Measurements from ENCODE around the gene EPHX1. TPM values are rescaled to one million over a fixed set of nuclear protein-coding genes. Genes with fewer than 3 reads are reported as not detected.
"Not testable (repeated sequence)": the region's sequence is repeated elsewhere in the genome, so short reads cannot be mapped to it uniquely, and the experiment has no call there.

EPHX1 gene
- polyA plus RNA-seq, 1 donor, result 25.9 TPM

DNA sequence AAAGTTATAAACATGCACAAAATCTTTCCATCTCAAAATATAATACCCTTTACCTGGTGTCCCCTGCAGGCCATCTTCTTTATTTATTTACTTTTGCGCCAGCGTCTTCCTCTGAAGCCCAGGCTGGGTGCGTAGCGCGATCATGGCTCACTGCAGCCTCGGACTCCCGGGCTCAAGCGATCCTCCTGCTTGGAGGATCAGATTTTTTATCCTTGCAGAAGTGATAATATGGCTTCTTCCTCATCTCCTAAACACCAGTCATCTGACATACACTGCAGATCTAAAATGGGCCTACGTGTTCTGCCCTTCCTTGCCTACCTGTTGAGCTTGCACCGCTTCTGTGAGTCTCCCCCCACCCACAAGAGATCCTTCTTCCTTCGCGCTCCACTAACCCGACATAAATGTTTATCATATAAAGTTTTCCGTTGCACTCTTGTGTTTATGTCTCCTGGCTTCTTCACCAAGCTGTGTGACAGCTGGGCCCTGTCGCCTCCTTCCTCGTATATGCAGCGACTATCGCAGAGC lies 32.8 kb upstream of the EPHX1 start:
- no peak for DNase-seq (ENCODE audit: low read depth)

DNA sequence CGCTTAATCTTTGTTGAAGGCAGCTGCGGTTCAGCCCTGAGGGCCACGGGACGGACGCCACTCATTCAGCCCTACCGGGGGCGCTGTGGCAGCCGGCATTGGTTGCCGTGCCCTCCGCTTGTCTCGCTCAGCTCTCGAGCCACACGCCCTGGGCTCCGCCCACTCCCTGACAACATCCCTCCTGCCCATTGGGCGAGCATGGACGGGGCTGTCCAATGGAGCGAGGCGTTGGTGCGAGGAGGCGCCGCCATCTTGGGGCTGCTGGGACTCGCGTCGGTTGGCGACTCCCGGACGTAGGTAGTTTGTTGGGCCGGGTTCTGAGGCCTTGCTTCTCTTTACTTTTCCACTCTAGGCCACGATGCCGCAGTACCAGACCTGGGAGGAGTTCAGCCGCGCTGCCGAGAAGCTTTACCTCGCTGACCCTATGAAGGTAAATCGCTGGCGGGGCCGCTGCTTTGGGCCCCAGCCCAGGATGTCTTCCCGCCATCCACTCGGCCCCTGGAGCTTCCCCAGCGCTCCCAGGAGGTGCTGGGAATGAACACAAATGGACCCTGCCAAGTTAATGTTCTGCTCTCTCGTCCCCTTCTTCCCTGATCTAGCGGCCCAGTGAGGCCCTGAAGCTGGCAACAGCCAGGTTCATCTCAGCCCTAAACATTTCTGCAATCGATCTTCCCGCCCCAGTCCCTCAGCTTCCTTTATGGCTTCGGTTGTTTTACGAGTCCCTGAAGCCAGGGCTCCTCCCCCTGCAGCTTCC lies 32.2 kb upstream of the EPHX1 start, which contains the start of gene SRP9:
Gene SRP9 (plus strand): TSS at position 244 of the 754 bp plus-strand sequence. CDS start 115 bp downstream, at position 359.
- DNase-seq (ENCODE audit: low read depth), result peak; percentile 97

DNA sequence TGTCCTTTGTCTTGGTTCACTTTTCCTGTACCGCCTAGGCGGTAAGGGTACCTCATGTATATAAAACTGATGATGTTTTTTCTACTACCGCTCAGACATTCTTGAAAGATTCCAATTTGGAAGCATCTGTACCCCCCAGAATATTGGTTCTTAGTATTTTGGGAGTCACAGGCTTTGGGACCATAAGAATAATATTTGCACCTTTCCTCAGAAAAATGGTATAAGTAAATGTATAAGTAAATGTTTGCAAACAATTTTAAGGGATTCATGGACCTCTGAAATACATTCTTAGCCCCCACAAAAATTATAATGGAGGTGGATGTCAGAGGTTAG lies 31.6 kb upstream of the EPHX1 start:
- no peak for DNase-seq (ENCODE audit: low read depth)

DNA sequence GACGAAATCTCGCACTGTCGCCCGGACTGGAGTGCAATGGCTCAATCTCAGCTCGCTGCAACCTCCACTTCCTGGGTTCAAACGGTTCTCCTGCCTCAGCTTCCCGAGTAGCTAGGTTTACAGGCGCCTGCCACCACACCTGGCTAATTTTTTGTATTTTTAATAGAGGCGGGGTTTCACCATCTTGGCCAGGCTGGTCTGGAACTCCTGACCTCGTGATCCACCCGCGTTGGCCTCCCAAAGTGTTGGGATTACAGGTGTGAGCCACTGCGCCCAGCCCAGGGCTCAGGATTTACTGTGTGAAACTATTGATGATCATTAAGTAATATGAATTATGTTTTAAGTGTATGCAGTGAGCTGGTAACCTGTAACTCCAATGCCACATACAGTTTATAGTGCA lies 30.8 kb upstream of the EPHX1 start:
- not testable (repeated sequence) for DNase-seq (ENCODE audit: low read depth)

DNA sequence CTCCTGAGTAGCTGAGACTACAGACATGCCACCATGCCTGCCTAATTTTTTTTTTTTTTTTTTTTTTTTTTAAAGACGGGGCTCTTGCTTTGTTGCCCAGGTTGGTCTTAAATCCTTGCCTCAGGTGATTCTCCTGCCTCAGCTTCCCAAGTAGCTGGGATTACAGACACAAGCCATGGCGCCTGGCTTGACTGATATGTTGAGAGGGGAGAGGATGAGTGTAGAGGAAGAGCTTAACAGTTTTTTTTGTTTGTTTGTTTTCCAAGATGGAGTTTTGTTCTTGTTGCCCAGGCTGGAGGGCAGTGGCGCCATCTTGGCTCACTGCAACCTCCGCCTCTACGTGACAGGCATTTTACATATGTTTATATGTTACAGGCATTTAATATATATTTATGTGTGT lies 29.8 kb upstream of the EPHX1 start:
- DNase-seq (ENCODE audit: low read depth), result no peak

DNA sequence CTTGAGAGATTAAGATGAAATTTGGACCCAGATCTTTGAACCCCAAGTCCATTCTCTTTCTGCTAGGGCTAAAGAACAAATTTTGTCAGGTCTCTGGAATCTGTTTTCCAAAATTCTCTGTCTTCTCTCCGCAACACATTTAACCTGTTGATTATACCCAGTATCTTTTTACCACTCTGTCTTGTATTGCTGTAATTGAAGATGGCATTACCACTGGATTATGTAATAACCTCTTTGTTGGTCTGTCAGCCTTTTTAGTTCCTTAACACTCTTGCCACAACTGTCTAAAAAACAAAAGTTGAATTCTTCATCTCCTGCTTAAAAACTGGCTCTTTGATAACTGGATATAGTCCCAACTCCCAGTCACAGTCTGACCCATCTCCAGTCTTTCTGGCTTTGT lies 29.3 kb upstream of the EPHX1 start:
- no peak for DNase-seq (ENCODE audit: low read depth)

DNA sequence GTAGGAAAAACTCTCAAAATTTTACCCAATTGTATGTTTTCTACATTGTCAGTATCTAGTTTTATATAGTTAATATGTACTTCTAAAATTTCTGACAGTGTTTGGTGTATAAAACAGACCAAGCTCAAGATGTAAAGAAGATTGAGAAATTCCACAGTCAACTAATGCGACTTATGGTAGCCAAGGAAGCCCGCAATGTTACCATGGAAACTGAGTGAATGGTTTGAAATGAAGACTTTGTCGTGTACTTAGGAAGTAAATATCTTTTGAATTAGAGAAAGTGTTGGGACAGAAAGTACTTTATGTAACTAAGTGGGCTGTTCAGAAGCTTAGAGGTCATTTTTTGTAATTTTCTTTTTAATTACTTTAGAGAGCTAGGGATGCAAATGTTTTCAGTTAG lies 20.8 kb upstream of the EPHX1 start:
- DNase-seq (ENCODE audit: low read depth), result not testable (repeated sequence)

DNA sequence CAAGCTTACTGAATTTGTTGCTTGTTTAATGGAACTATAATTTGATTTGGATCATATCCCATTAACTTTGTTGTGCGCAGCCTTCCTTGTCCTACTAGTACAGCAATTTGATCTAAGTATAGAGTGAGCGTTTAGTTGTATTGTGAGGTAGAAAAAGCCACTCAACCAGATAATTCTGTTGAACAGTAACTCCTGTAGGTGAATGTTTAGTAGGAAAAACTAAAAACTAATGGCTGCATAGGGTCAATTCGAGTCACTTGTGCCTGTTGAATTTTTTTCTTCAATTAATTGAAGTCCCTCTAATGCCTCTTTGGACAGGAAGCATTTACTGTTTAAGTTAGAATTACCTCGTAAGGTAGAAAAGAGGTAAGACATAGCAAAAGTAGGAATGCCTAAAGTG lies 15.0 kb upstream of the EPHX1 start:
- no peak for DNase-seq (ENCODE audit: low read depth)

DNA sequence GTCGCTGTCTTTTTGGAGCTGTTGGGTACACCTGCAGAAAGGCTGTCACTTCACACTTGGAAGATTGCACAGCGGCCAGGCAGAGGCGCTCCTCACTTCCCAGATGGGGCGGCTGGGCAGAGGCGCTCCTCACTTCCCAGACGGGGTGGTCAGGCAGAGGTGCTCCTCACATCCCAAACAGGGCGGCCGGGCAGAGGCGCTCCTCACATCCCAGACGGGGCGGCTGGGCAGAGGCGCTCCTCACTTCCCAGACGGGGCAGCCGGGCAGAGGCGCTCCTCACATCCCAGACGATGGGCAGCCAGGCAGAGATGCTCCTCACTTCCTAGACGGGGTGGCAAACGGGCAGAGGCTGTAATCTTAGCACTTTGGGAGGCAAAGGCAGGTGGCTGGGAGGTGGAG lies 13.8 kb upstream of the EPHX1 start:
- DNase-seq (ENCODE audit: low read depth), result not testable (repeated sequence)

DNA sequence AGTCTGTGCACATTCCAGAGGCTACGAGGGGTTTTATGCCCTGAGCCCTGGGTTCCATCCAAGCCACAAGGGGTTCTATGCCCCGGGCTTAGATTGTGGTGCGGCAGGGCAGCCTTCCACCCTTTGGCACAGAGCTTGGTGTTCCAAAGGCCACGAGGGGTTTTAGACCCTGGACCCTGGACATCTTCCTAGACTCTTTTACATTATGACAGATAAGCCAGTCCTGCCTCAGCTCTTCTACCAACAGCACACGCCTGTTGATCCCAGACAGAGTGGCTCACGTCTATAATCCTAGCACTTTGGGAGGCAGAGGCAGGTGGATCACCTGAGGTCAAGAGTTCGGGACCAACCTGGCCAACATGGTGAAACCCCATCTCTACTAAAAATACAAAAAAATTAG lies 8.8 kb upstream of the EPHX1 start:
- DNase-seq (ENCODE audit: low read depth), result not testable (repeated sequence)

DNA sequence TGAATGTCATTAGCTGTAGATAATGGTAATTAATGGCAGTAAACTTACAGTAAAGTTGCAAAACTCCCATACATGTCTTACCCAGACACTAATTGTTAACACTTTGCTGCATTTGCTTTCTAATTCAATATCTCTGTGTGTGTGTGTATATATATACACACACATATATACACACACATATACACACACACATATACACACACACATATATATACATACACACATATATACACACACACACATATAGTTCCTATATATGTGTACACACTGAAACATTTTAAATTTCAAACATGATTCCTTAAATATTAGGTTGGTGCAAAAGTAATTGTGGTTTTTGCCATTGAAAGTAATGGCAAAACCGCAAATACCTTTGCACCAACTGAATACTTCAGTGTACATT lies 3.7 kb upstream of the EPHX1 start:
- no peak for DNase-seq (ENCODE audit: low read depth)

DNA sequence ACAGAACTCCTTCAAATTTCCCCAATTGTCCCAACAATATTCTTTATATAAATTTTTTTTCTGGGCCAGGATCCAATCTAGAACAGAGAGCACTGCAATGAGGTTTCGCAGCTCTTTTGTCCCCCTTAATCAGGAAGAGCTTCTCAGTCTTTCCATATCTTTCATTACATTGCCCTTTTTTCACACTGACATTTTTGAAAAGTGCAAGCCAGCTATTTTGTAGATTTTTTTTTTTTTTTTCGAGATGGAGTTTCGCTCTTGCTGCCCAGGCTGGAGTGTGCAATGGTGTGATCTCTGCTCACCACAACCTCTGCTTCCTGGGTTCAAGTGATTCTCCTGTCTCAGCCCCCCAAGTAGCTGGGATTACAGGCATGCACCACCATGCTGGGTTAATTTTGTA lies 3.2 kb upstream of the EPHX1 start:
- not testable (repeated sequence) for DNase-seq (ENCODE audit: low read depth)

DNA sequence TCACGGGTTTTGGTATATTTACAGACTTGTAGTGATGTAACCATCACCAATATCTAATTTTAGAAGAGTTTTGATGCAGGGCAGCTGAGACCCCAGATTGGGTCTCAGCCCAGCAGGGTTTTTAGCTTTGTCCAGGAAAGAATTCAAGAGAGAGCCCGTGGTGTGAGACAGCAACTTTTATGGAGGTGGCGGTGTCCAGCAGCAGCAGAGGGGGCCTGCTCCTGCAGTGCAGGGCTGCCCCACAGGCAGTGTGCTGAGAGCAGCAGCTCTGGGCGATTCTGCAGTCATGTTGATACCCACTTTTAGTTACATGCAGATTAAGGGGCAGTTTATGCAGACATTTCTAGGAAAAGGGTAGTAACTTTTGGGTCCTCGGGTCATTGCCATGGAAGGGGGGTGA lies 1.8 kb upstream of the EPHX1 start:
- no peak for DNase-seq (ENCODE audit: low read depth)

DNA sequence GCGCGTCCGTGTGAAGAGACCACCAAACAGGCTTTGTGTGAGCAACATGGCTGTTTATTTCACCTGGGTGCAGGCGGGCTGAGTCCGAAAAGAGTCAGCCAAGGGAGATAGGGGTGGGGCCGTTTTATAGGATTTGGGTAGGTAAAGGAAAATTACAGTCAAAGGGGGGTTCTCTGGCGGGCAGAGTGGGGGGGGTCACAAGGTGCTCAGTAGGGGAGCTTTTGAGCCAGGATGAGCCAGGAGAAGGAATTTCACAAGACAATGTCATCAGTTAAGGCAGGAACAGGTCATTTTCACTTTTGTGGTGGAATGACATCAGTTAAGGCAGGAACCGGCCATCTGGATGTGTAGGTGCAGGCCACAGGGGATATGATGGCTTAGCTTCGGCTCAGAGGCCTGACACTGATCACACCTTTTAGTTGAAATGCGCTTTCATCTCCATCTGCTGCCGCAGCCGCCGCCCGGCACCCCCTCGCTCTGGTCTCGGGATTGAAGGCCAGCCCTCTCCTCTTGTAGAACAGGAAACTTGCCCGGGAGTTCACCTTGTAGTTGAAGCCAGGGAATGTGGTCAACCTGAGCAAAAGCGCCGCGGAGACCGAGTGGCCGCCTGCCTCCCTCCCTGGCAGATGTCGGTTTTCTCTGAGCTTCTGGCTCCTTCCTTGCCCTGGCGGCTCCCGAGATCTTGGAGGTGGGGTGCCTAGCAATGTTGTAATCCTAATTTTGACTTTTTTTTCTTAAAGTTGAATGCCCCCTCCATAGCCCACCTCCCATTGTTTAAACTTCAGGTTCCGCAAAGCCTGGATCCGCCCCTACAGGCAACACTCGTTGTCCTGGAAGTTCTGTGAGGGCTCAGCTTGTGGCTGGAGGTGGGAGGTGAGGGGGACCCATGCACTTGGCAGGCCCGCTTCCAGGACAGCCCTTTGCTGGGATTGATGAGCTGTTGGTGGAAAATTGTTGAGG lies 935 bp downstream of the EPHX1 start:
- not testable (repeated sequence) for DNase-seq (ENCODE audit: low read depth)

DNA sequence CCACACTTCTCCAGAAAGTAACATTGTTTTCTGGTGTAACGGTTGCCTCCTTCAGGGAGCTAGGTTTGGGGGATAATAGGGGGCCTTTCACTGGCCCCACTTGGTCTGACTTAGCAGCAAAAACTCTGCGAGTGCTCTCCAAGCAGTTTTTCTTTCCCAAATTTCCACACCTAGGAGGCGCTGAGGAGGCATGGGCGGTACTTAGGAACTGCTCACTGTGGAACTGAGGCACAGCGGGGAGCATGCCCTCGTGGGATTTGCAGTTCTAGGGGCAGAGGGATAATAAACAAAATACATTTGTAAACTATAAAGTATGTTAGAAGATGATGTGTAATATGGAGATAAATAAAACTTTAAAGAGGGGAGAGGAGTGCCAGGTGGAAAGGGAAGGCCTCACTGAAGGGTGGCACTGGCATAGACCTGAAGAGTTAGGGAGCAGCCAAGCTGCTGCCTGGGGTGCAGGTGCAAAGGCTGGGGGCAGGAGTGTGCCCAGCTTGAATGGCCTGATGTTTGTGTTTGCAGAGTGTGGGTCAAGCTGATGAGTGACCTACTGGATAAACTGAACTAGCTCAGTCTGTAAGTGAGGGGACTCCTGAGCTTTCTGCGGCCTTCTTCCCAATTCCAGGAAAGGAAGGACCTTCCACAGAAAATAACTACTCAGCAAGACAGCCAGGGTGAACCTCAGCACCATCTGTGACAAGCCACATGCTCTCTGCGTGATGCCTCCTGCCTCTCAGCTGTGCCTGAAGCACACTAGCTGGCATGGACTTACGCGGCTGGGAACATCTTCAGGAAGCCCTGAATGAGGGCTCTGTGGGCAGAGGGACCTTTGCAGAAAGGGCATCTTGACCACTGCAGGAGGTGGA lies 1.9 kb downstream of the EPHX1 start:
- DNase-seq (ENCODE audit: low read depth), result no peak

DNA sequence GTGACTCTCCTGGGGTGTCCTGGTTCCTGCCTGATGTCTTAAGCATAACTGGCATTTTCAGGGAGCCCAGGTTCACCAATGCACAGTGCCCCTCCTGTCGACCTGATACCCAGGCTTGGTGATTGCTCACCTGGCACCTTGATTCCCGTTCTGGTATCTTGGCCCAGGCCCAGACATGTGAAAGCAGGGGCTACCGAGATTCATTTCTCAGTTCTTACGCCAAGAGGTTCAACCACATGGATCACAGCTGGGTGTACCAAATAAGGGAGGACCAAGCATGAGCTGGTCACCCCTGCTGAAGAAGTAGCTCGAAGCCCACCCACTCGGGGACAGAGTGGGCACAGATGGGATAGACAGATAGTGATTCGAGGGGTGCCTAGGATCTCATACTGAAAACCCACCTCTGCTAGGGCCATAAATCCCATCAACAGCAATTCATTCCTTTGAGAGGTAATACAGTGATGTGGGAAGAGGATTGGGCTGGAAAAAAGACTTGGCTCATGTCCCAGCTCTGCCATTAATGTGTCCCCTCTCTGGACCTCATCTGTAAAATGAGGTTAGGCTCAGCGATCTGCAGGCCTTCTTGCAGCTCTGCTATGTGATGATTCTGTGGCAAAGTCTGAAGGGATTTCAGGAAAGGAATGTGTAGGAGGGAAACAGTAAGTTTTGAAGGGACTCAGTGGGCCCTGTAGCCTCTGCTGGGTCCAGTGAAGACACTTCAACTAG lies 2.7 kb downstream of the EPHX1 start:
- DNase-seq (ENCODE audit: low read depth), result no peak

DNA sequence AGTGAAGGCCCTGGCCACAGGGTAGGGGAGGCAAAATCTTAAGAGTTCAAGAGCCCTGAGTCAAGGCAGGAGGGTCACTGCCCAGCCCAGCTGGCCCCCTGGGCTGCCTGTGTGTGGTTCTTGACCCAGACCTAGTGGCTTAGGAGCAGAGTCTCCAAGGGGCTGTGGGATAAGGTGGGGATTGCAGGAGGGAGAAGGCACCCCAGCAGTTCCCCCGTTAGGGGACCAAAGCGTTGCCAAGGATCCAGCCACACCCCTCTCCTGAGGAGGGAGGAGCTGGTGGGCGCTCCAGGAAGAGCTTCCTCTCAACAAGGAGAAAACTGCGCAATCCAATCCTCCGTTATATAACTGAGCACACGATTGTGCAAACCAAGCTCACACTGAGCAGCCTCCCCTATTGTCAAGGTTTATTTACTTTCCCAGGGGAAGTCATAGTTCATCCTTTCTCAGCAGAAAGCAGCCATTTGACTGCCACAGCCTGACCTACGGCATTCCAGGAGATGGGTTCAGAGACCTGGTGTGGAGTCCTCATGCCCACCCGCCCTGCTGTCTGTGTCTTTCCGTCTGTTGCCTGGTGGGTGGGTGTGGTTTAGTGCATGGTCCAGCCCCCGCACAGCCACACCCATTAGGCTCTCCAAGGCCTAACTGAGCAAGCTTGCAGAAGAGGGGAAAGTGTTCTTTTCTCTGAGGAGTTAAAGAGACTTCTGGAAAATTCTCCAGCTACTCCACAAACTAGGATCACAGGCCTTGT lies 3.5 kb downstream of the EPHX1 start:
- DNase-seq (ENCODE audit: low read depth), result no peak

DNA sequence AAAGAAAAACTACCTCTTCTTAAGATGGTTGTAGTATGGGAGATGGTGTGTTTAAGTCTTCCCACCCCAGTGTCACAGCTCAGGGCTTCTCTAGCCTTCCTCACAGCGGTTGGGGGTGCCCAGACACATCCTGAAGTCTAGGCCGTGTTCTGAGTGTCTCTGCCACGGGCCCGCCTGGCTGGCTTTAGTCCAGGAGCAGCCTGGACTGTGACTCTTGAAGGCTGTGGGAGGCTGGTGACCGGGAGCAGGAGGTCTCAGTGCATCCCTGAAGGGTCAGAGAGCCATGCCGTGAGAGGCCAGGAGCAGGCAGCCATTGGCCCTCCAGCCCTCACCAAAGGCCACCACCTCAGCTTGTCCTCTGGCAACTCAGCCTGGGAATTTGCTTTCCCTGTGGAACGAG lies 4.5 kb downstream of the EPHX1 start:
- no peak for DNase-seq (ENCODE audit: low read depth)

DNA sequence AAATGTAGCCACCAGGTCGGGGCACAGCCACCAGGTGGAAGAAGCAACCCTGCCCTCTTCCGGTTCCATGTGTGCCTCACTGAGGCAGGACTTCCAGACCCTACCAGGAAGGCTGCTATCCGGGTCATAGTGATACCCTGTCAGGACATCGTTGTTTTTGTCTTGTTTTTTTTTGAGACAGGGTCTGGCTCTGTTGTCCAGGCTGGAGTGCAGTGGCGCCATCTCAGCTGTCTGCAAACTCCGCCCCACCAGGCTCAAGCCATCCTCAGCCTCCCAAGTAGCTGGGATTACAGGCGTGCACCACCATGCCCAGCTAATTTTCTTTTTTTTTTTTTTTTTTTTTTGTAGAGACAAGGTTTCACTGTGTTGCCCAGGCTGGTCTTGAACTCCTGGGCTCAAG lies 5.2 kb downstream of the EPHX1 start:
- DNase-seq (ENCODE audit: low read depth), result not testable (repeated sequence)

DNA sequence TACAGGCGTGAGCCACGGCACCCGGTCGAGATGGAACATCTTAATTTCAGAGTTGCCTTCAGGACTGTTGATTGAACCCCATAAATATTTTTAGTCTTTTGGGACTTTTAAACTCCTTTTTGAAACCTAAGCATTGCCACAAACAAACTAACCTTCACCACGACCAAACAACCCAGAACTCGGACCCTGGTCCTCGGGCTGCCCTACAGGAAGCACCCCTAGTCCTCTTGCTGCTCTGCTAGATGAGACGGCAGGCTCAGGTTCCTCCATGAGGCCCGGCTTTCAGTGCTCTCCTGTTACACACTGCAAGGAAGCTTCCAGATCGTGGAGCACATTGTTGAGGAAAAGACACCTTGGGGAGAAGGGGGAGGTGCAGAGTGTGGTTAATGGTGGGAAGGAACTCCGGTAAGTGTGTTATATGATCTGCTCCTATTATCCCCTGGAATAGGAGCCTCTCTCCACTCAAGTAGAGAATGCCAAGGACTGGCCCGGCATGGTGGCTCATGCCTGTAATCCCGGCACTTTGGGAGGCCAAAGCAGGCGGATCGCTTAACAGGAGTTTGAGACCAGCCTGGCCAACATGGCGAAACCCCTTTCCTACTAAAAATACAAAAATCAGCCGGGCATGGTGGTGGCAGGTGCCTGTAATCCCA lies 5.7 kb downstream of the EPHX1 start:
- no peak for DNase-seq (ENCODE audit: low read depth)
